HUES48 (cell line): Measurements from ENCODE around the gene TVP23B.
A peak's percentile ranks its signal among the peaks of the same experiment; 100 is the strongest.
"Not testable (repeated sequence)": the region's sequence is repeated elsewhere in the genome, so short reads cannot be mapped to it uniquely, and the experiment has no call there.

Source experiments
- H3K27ac ChIP-seq: one replicate; pipeline ENCODE4 v1.7.0; 2013; ENCODE audit warnings: low read depth, low read length, inconsistent platforms
- H3K27me3 ChIP-seq: 2 replicates; pipeline ENCODE4 v1.6.1; 2013; ENCODE audit warnings: mild to moderate bottlenecking, low read length; ENCODE audit not compliant: control insufficient read depth, insufficient read depth
- H3K36me3 ChIP-seq: 2 replicates; pipeline ENCODE4 v1.6.1; 2013; ENCODE audit warnings: low read length; ENCODE audit not compliant: control insufficient read depth, insufficient read depth
- H3K4me1 ChIP-seq: 2 replicates; pipeline ENCODE4 v1.6.1; 2013; ENCODE audit warnings: mild to moderate bottlenecking, low read length; ENCODE audit not compliant: control insufficient read depth, insufficient read depth
- H3K4me3 ChIP-seq: 2 replicates; pipeline ENCODE4 v1.5.1; 2013; ENCODE audit warnings: mild to moderate bottlenecking, low read depth, low read length
- H3K9ac ChIP-seq: 2 replicates; pipeline ENCODE4 v1.6.1; 2013; ENCODE audit warnings: mild to moderate bottlenecking, low read depth, low read length, moderate library complexity
- H3K9me3 ChIP-seq: 2 replicates; pipeline ENCODE4 v1.6.1; 2013; ENCODE audit warnings: low read length; ENCODE audit not compliant: control insufficient read depth, insufficient read depth

TVP23B gene

GRCh38 chr17:18796887-18797286, 15.9 kb downstream of the TVP23B start:
- H3K27me3 ChIP-seq, H3K9ac ChIP-seq, H3K9me3 ChIP-seq, H3K4me1 ChIP-seq, H3K4me3 ChIP-seq, H3K27ac ChIP-seq: not testable (repeated sequence)
- peaks cover 26% of the 10 kb centered on the region for H3K36me3 ChIP-seq

GRCh38 chr17:18803458-18804245, 22.7 kb downstream of the TVP23B start:
- H3K36me3 ChIP-seq: peaks cover 37% of the 10 kb centered on the region
- H3K9ac ChIP-seq, H3K27ac ChIP-seq, H3K9me3 ChIP-seq, H3K27me3 ChIP-seq, H3K4me3 ChIP-seq, H3K4me1 ChIP-seq: not testable (repeated sequence)

GRCh38 chr17:18815924-18816323, 34.9 kb downstream of the TVP23B start:
- H3K27me3 ChIP-seq, H3K4me1 ChIP-seq, H3K9me3 ChIP-seq, H3K9ac ChIP-seq, H3K36me3 ChIP-seq, H3K27ac ChIP-seq, H3K4me3 ChIP-seq: not testable (repeated sequence)

GRCh38 chr17:18816489-18817371, 35.7 kb downstream of the TVP23B start:
- not testable (repeated sequence) for H3K27me3 ChIP-seq, H3K4me1 ChIP-seq, H3K36me3 ChIP-seq, H3K9me3 ChIP-seq, H3K4me3 ChIP-seq, H3K27ac ChIP-seq, H3K9ac ChIP-seq

GRCh38 chr17:18821430-18821829, 40.4 kb downstream of the TVP23B start:
- not testable (repeated sequence) for H3K36me3 ChIP-seq, H3K4me1 ChIP-seq, H3K9me3 ChIP-seq, H3K9ac ChIP-seq, H3K4me3 ChIP-seq, H3K27ac ChIP-seq, H3K27me3 ChIP-seq

GRCh38 chr17:18827613-18828012, 46.6 kb downstream of the TVP23B start:
- H3K4me1 ChIP-seq, H3K9me3 ChIP-seq, H3K36me3 ChIP-seq, H3K27me3 ChIP-seq, H3K9ac ChIP-seq, H3K27ac ChIP-seq, H3K4me3 ChIP-seq: not testable (repeated sequence)

- Histone ChIP-seq H3K27me3 (no peaks in the 10 kb centered on the region), H3K9ac (no peak overlapping the region), H3K4me3 (no peak overlapping the region), H3K36me3 (no peaks in the 10 kb centered on the region), H3K9me3 (no peaks in the 10 kb centered on the region), H3K27ac (no peak overlapping the region), H3K4me1 (no peaks in the 10 kb centered on the region)
Observed at GRCh38 chr17:18848501-18848900, 67.5 kb downstream of the TVP23B start.

- Histone ChIP-seq H3K9me3 (no peaks in the 10 kb centered on the region), H3K36me3 (no peaks in the 10 kb centered on the region), H3K27ac (no peak overlapping the region)
Observed at GRCh38 chr17:18850679-18851078, 69.7 kb downstream of the TVP23B start.

GRCh38 chr17:18851201-18851600, 70.2 kb downstream of the TVP23B start:
- Histone ChIP-seq H3K9me3 (no peaks in the 10 kb centered on the region), H3K27me3 (no peaks in the 10 kb centered on the region), H3K4me1 (peaks cover 4% of the 10 kb centered on the region; the same call in 1 of the 2 replicates), H3K27ac (no peak overlapping the region), H3K4me3 (no peak overlapping the region), H3K36me3 (no peaks in the 10 kb centered on the region), H3K9ac (no peak overlapping the region)

More at GRCh38 chr17:18850679-18851078, 69.7 kb downstream of the TVP23B start:
- Histone ChIP-seq H3K4me1 (peaks cover 4% of the 10 kb centered on the region; the same call in 1 of the 2 replicates), H3K4me3 (no peak overlapping the region), H3K27me3 (no peaks in the 10 kb centered on the region), H3K9ac (no peak overlapping the region)

GRCh38 chr17:18854956-18855355, 74.0 kb downstream of the TVP23B start:
- Histone ChIP-seq H3K27ac (no peak overlapping the region), H3K9ac (no peak overlapping the region)

More at GRCh38 chr17:18854956-18855355, 74.0 kb downstream of the TVP23B start:
- Histone ChIP-seq H3K36me3 (no peaks in the 10 kb centered on the region), H3K4me1 (peaks cover 9% of the 10 kb centered on the region; the same call in 1 of the 2 replicates), H3K4me3 (peak overlapping the region; percentile 84), H3K9me3 (no peaks in the 10 kb centered on the region), H3K27me3 (no peaks in the 10 kb centered on the region)
